PFSK-1 (cell line): ENCODE data around the gene KRT31.

ENCODE experiments used
- POLR2AphosphoS5 ChIP-seq: IDR thresholded peaks from 2 replicates; pipeline ENCODE4 v1.6.1; 2012; ENCODE audit warnings: low read depth, mild to moderate bottlenecking, control low read depth, low read length, moderate library complexity
- SIN3A ChIP-seq: IDR thresholded peaks from 2 replicates; pipeline ENCODE4 v1.6.1; 2012; ENCODE audit warnings: mild to moderate bottlenecking, low read length, moderate library complexity, borderline replicate concordance; ENCODE audit not compliant: insufficient read depth
- TF ChIP-seq, protein P1 (sequence below), 2 experiments: IDR thresholded peaks; 2 replicates each; pipeline versions ENCODE4 v1.6.1 to v1.8.0; 2011 to 2012; ENCODE audit warnings: low read depth in 2 of 2, low read length in 2 of 2, control low read depth in 1 of 2, inconsistent platforms in 1 of 2, mild to moderate bottlenecking in 1 of 2, moderate library complexity in 1 of 2; ENCODE audit not compliant: insufficient read depth in 1 of 2

- TF ChIP-seq, protein P1, sequence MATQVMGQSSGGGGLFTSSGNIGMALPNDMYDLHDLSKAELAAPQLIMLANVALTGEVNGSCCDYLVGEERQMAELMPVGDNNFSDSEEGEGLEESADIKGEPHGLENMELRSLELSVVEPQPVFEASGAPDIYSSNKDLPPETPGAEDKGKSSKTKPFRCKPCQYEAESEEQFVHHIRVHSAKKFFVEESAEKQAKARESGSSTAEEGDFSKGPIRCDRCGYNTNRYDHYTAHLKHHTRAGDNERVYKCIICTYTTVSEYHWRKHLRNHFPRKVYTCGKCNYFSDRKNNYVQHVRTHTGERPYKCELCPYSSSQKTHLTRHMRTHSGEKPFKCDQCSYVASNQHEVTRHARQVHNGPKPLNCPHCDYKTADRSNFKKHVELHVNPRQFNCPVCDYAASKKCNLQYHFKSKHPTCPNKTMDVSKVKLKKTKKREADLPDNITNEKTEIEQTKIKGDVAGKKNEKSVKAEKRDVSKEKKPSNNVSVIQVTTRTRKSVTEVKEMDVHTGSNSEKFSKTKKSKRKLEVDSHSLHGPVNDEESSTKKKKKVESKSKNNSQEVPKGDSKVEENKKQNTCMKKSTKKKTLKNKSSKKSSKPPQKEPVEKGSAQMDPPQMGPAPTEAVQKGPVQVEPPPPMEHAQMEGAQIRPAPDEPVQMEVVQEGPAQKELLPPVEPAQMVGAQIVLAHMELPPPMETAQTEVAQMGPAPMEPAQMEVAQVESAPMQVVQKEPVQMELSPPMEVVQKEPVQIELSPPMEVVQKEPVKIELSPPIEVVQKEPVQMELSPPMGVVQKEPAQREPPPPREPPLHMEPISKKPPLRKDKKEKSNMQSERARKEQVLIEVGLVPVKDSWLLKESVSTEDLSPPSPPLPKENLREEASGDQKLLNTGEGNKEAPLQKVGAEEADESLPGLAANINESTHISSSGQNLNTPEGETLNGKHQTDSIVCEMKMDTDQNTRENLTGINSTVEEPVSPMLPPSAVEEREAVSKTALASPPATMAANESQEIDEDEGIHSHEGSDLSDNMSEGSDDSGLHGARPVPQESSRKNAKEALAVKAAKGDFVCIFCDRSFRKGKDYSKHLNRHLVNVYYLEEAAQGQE (IDR thresholded peaks at IDR 0.05; ENCODE audit: insufficient read depth in 1 of 2, low read depth in 2 of 2, low read length in 2 of 2) = no peak
- no peak for TF ChIP-seq SIN3A
- TF ChIP-seq POLR2AphosphoS5 = no peak
Measured at GRCh38 chr17:41440531-41441033, 43.2 kb upstream of the KRT31 start, which contains the start of gene KRT38.
